Gastrocnemius medialis (tissue), 4 donors: ENCODE data around the gene LHX2.

Experiments
- POLR2A ChIP-seq, 2 donors: fragments of 450-650 bp; IDR thresholded peaks; one replicate each; pipeline ENCODE4 v1.6.1; 2017; ENCODE audit warnings: antibody characterized with exemption in 2 of 2, mild to moderate bottlenecking in 2 of 2, moderate library complexity in 2 of 2
- TF ChIP-seq, protein P1 (sequence below), 5 experiments: fragments of 450-650 bp in 3 of 5; fragments of 200-600 bp in 2 of 5; sonication (generic) in 2 of 5; IDR thresholded peaks in 4 of 5; conservative IDR thresholded peaks in 1 of 5; 1 replicate in 4 of 5; 2 replicates in 1 of 5; pipeline ENCODE4 v1.5.1; 2016 to 2019; ENCODE audit warnings: antibody characterized with exemption in 5 of 5, mild to moderate bottlenecking in 3 of 5, moderate library complexity in 3 of 5

DNA sequence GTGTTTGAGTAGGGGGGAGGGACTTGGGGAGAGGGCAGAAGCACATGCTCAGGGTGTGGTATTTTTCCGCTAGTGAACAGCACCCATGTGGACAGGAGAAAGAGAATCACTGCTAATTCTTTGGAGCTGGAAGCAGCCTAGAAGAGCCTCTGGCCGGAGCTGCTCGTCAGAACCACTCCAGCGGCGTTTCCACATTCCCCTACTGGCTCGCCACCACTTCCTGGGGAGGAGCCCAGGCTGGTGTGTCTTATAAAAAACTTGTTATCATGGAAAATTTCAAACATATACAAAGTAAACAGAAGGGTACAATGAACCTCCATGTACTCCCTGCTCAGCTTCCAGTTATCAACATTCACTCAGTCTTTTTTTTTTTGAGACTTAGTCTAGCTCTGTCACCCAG lies 26.7 kb downstream of the LHX2 start:
- no peak for TF ChIP-seq POLR2A (IDR thresholded peaks at IDR 0.05)
- TF ChIP-seq, protein P1, sequence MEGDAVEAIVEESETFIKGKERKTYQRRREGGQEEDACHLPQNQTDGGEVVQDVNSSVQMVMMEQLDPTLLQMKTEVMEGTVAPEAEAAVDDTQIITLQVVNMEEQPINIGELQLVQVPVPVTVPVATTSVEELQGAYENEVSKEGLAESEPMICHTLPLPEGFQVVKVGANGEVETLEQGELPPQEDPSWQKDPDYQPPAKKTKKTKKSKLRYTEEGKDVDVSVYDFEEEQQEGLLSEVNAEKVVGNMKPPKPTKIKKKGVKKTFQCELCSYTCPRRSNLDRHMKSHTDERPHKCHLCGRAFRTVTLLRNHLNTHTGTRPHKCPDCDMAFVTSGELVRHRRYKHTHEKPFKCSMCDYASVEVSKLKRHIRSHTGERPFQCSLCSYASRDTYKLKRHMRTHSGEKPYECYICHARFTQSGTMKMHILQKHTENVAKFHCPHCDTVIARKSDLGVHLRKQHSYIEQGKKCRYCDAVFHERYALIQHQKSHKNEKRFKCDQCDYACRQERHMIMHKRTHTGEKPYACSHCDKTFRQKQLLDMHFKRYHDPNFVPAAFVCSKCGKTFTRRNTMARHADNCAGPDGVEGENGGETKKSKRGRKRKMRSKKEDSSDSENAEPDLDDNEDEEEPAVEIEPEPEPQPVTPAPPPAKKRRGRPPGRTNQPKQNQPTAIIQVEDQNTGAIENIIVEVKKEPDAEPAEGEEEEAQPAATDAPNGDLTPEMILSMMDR (IDR thresholded peaks at IDR 0.05 in 4 of 5, conservative IDR thresholded peaks at IDR 0.05 in 1 of 5): no peak
